BLaER1 treated with 17β-estradiol and CSF1 and Interleukin-3, amounts not matched to agents 10 nM and 100 nM (cell line): Measurements from ENCODE around the gene C10orf120.

Source experiments
- H3K27ac ChIP-seq, 11 experiments: shearing (Covaris generic); formaldehyde crosslinking; 2 replicates each; pipeline ENCODE4 v1.8.1; 2022
- H3K27me3 ChIP-seq, 11 experiments: shearing (Covaris generic); formaldehyde crosslinking; 2 replicates each; pipeline ENCODE4 v1.8.1; 2022
- H3K36me3 ChIP-seq, 11 experiments: shearing (Covaris generic); formaldehyde crosslinking; 2 replicates each; pipeline ENCODE4 v1.8.1; 2022
- H3K4me1 ChIP-seq, 10 experiments: shearing (Covaris generic); formaldehyde crosslinking; 2 replicates each; pipeline ENCODE4 v1.8.1; 2022
- H3K4me2 ChIP-seq, 11 experiments: shearing (Covaris generic); formaldehyde crosslinking; 2 replicates each; pipeline ENCODE4 v1.8.1; 2022
- H3K4me3 ChIP-seq, 10 experiments: shearing (Covaris generic); formaldehyde crosslinking; 2 replicates each; pipeline ENCODE4 v1.8.1; 2022
- H3K9ac ChIP-seq, 11 experiments: shearing (Covaris generic); formaldehyde crosslinking; 2 replicates each; pipeline ENCODE4 v1.8.1; 2022
- H3K9me3 ChIP-seq, 11 experiments: shearing (Covaris generic); formaldehyde crosslinking; replicated peaks in 1 of 11; 2 replicates each; pipeline ENCODE4 v1.8.1; 2022
- H4K20me1 ChIP-seq, 11 experiments: shearing (Covaris generic); formaldehyde crosslinking; 2 replicates each; pipeline ENCODE4 v1.8.1; 2022
- Cebpa-rat ChIP-seq, 11 experiments: shearing (Covaris generic); IDR thresholded peaks; 2 replicates each; pipeline ENCODE4 v1.8.1; 2022

C10orf120 gene

GRCh38 chr10:122671355-122671754 lies 28.3 kb downstream of the C10orf120 start:
- peak in 2 of 11 experiments; percentile 29 to 32; a peak in 1 of 22 replicates for TF ChIP-seq Cebpa-rat (IDR thresholded peaks at IDR 0.05)

GRCh38 chr10:122669842-122670241 lies 29.8 kb downstream of the C10orf120 start:
- Histone ChIP-seq H3K36me3 (no peaks in the 10 kb centered on the region), H3K9ac (no peak overlapping the region), H3K4me3 (no peak overlapping the region), H3K27me3 (no peaks in the 10 kb centered on the region), H4K20me1 (no peaks in the 10 kb centered on the region), H3K9me3 (no peaks in the 10 kb centered on the region), H3K4me1 (peaks cover 0 to 8% (median 0%) of the 10 kb centered on the region in 10 experiments; a peak in 4 of 20 replicates), H3K27ac (no peak overlapping the region), H3K4me2 (no peak overlapping the region)
- no peak for TF ChIP-seq Cebpa-rat (IDR thresholded peaks at IDR 0.05)

More at GRCh38 chr10:122671355-122671754, 28.3 kb downstream of the C10orf120 start:
- H3K4me1 ChIP-seq = peaks cover 0 to 8% (median 0%) of the 10 kb centered on the region in 10 experiments; a peak in 4 of 20 replicates
- no peaks in the 10 kb centered on the region for H3K27me3 ChIP-seq
- no peaks in the 10 kb centered on the region for H3K36me3 ChIP-seq
- H3K9me3 ChIP-seq = no peaks in the 10 kb centered on the region
- no peak overlapping the region for H3K27ac ChIP-seq
- H3K4me3 ChIP-seq = no peak overlapping the region
- H3K9ac ChIP-seq = no peak overlapping the region
- no peaks in the 10 kb centered on the region for H4K20me1 ChIP-seq
- no peak overlapping the region for H3K4me2 ChIP-seq

- H3K4me2 ChIP-seq = no peak overlapping the region
- no peak overlapping the region for H3K27ac ChIP-seq
- H3K36me3 ChIP-seq = no peaks in the 10 kb centered on the region
- H3K4me1 ChIP-seq = peaks cover 0 to 8% (median 0%) of the 10 kb centered on the region in 10 experiments; a peak in 4 of 20 replicates
- no peaks in the 10 kb centered on the region for H3K27me3 ChIP-seq
- no peak overlapping the region for H3K9ac ChIP-seq
- no peaks in the 10 kb centered on the region for H3K9me3 ChIP-seq
- TF ChIP-seq Cebpa-rat (IDR thresholded peaks at IDR 0.05) = no peak
- H4K20me1 ChIP-seq = no peaks in the 10 kb centered on the region
- no peak overlapping the region for H3K4me3 ChIP-seq
Observed at GRCh38 chr10:122669045-122669444, 30.6 kb downstream of the C10orf120 start.

- no peaks in the 10 kb centered on the region for H3K9me3 ChIP-seq
- no peaks in the 10 kb centered on the region for H3K36me3 ChIP-seq
- TF ChIP-seq Cebpa-rat (IDR thresholded peaks at IDR 0.05) = no peak
- H3K4me1 ChIP-seq = no peaks in the 10 kb centered on the region
- H4K20me1 ChIP-seq = no peaks in the 10 kb centered on the region
- H3K4me2 ChIP-seq = no peak overlapping the region
- H3K4me3 ChIP-seq = no peak overlapping the region
- H3K27ac ChIP-seq = no peak overlapping the region
- no peaks in the 10 kb centered on the region for H3K27me3 ChIP-seq
- no peak overlapping the region for H3K9ac ChIP-seq
Observed at GRCh38 chr10:122665946-122666345, 33.7 kb downstream of the C10orf120 start.

- H3K36me3 ChIP-seq = no peaks in the 10 kb centered on the region
- H3K9me3 ChIP-seq = no peaks in the 10 kb centered on the region
- H3K27me3 ChIP-seq = no peaks in the 10 kb centered on the region
- no peaks in the 10 kb centered on the region for H3K4me1 ChIP-seq
- H4K20me1 ChIP-seq = no peaks in the 10 kb centered on the region
- TF ChIP-seq Cebpa-rat (IDR thresholded peaks at IDR 0.05) = no peak
- no peak overlapping the region for H3K9ac ChIP-seq
- H3K27ac ChIP-seq = no peak overlapping the region
- H3K4me3 ChIP-seq = no peak overlapping the region
- H3K4me2 ChIP-seq = no peak overlapping the region
Observed at GRCh38 chr10:122665329-122665860, 34.3 kb downstream of the C10orf120 start.

- Histone ChIP-seq H3K36me3 (no peaks in the 10 kb centered on the region), H3K9me3 (no peaks in the 10 kb centered on the region), H3K4me1 (no peaks in the 10 kb centered on the region), H4K20me1 (no peaks in the 10 kb centered on the region), H3K4me2 (no peak overlapping the region), H3K27ac (no peak overlapping the region), H3K4me3 (no peak overlapping the region), H3K27me3 (no peaks in the 10 kb centered on the region), H3K9ac (no peak overlapping the region)
- TF ChIP-seq Cebpa-rat (IDR thresholded peaks at IDR 0.05) = no peak
Observed at GRCh38 chr10:122664501-122664900, 35.1 kb downstream of the C10orf120 start.

- Histone ChIP-seq H3K36me3 (no peaks in the 10 kb centered on the region), H3K9ac (no peak overlapping the region), H3K4me2 (no peak overlapping the region), H4K20me1 (no peaks in the 10 kb centered on the region), H3K27ac (no peak overlapping the region), H3K4me3 (no peak overlapping the region), H3K4me1 (no peaks in the 10 kb centered on the region), H3K27me3 (no peaks in the 10 kb centered on the region), H3K9me3 (no peaks in the 10 kb centered on the region)
- TF ChIP-seq Cebpa-rat (IDR thresholded peaks at IDR 0.05) = no peak
Observed at GRCh38 chr10:122663516-122664130, 36.0 kb downstream of the C10orf120 start.

GRCh38 chr10:122662231-122662630 lies 37.4 kb downstream of the C10orf120 start:
- H3K4me3 ChIP-seq = no peak overlapping the region
- H3K27ac ChIP-seq = no peak overlapping the region
- TF ChIP-seq Cebpa-rat (IDR thresholded peaks at IDR 0.05) = no peak
- no peaks in the 10 kb centered on the region for H3K27me3 ChIP-seq
- no peaks in the 10 kb centered on the region for H3K36me3 ChIP-seq
- H3K9me3 ChIP-seq = no peaks in the 10 kb centered on the region
- no peak overlapping the region for H3K9ac ChIP-seq
- no peak overlapping the region for H3K4me2 ChIP-seq
- H3K4me1 ChIP-seq = no peaks in the 10 kb centered on the region
- no peaks in the 10 kb centered on the region for H4K20me1 ChIP-seq

- Histone ChIP-seq H4K20me1 (no peaks in the 10 kb centered on the region), H3K9ac (no peak overlapping the region), H3K36me3 (no peaks in the 10 kb centered on the region), H3K9me3 (no peaks in the 10 kb centered on the region), H3K4me1 (no peaks in the 10 kb centered on the region), H3K27me3 (no peaks in the 10 kb centered on the region), H3K27ac (no peak overlapping the region), H3K4me3 (no peak overlapping the region), H3K4me2 (no peak overlapping the region)
- no peak for TF ChIP-seq Cebpa-rat (IDR thresholded peaks at IDR 0.05)
Observed at GRCh38 chr10:122660696-122661095, 39.0 kb downstream of the C10orf120 start.

- Histone ChIP-seq H3K4me1 (no peaks in the 10 kb centered on the region), H3K9ac (no peak overlapping the region), H3K27ac (no peak overlapping the region), H3K4me3 (no peak overlapping the region), H4K20me1 (no peaks in the 10 kb centered on the region; a peak in 1 of 22 replicates), H3K27me3 (no peaks in the 10 kb centered on the region), H3K9me3 (no peaks in the 10 kb centered on the region), H3K36me3 (no peaks in the 10 kb centered on the region), H3K4me2 (no peak overlapping the region)
- TF ChIP-seq Cebpa-rat (IDR thresholded peaks at IDR 0.05) = no peak
Observed at GRCh38 chr10:122659651-122660050, 40.0 kb downstream of the C10orf120 start.
